Mesothelial cell of epicardium (in vitro differentiated cells): ENCODE data around the gene ACTR3C. TPM values are rescaled to one million over a fixed set of nuclear protein-coding genes. Genes with fewer than 3 reads are reported as not detected.

ENCODE experiments used
- DNase-seq, 2 experiments: peaks; one replicate each; pipeline ENCODE4 v3.0.0; 2021; ENCODE audit warnings: low spot score in 2 of 2; ENCODE audit not compliant: unreplicated experiment in 2 of 2
- H3K27ac Mint-ChIP-seq: 2 replicates; pipeline ENCODE4 v1.8.0; 2021; ENCODE audit warnings: mixed read lengths
- H3K27me3 Mint-ChIP-seq: 2 replicates; pipeline ENCODE4 v1.8.0; 2021; ENCODE audit warnings: low read depth, mixed read lengths
- H3K36me3 Mint-ChIP-seq: 2 replicates; pipeline ENCODE4 v1.8.0; 2021; ENCODE audit warnings: mixed read lengths
- H3K4me1 Mint-ChIP-seq: 2 replicates; pipeline ENCODE4 v1.8.0; 2021; ENCODE audit warnings: mixed read lengths
- H3K4me3 Mint-ChIP-seq: 2 replicates; pipeline ENCODE4 v1.8.0; 2021; ENCODE audit warnings: mild to moderate bottlenecking, moderate library complexity, mixed read lengths
- H3K9me3 Mint-ChIP-seq: 2 replicates; pipeline ENCODE4 v1.8.0; 2021; ENCODE audit warnings: mixed read lengths
- CTCF ChIP-seq: fragments of 200-600 bp; sonication (generic); IDR thresholded peaks from one replicate; pipeline ENCODE4 v1.5.0; 2021; ENCODE audit warnings: antibody characterized with exemption; ENCODE audit not compliant: unreplicated experiment
- total RNA-seq: library from RNA; stranded (reverse); gene quantifications from 3 replicates; pipeline ENCODE4 v1.2.1, GENCODE V29; 2021

ACTR3C gene
- total RNA-seq, 1 donor from 2014 or later = 0.40 TPM

- Mint-ChIP-seq H3K27me3 (no peaks in the 10 kb centered on the region), H3K4me3 (no peak overlapping the region), H3K27ac (no peak overlapping the region), H3K4me1 (peaks cover 9% of the 10 kb centered on the region), H3K36me3 (no peaks in the 10 kb centered on the region), H3K9me3 (no peaks in the 10 kb centered on the region)
- no peak for TF ChIP-seq CTCF
- no peak for DNase-seq
Measured at GRCh38 chr7:150333659-150334058, 10.3 kb upstream of the ACTR3C start.

GRCh38 chr7:150332852-150333635, 9.7 kb upstream of the ACTR3C start:
- Mint-ChIP-seq H3K4me1 (peaks cover 8% of the 10 kb centered on the region), H3K27me3 (no peaks in the 10 kb centered on the region), H3K9me3 (no peaks in the 10 kb centered on the region), H3K27ac (no peak overlapping the region), H3K36me3 (no peaks in the 10 kb centered on the region), H3K4me3 (no peak overlapping the region)
- no peak for TF ChIP-seq CTCF
- no peak for DNase-seq

- no peak overlapping the region for H3K27ac Mint-ChIP-seq
- no peak for DNase-seq
- H3K36me3 Mint-ChIP-seq = no peaks in the 10 kb centered on the region
- H3K9me3 Mint-ChIP-seq = no peaks in the 10 kb centered on the region
- no peak overlapping the region for H3K4me3 Mint-ChIP-seq
- no peaks in the 10 kb centered on the region for H3K27me3 Mint-ChIP-seq
- no peak for TF ChIP-seq CTCF
- peaks cover 4% of the 10 kb centered on the region for H3K4me1 Mint-ChIP-seq
Measured at GRCh38 chr7:150330211-150330885, 7.0 kb upstream of the ACTR3C start.

- no peak for TF ChIP-seq CTCF
- Mint-ChIP-seq H3K4me1 (no peaks in the 10 kb centered on the region), H3K4me3 (no peak overlapping the region), H3K27me3 (no peaks in the 10 kb centered on the region), H3K27ac (no peak overlapping the region), H3K9me3 (no peaks in the 10 kb centered on the region), H3K36me3 (no peaks in the 10 kb centered on the region)
- DNase-seq = no peak
Measured at GRCh38 chr7:150329331-150330120, 6.2 kb upstream of the ACTR3C start.

GRCh38 chr7:150327308-150327707, 4.0 kb upstream of the ACTR3C start:
- no peaks in the 10 kb centered on the region for H3K36me3 Mint-ChIP-seq

More at GRCh38 chr7:150327308-150327707, 4.0 kb upstream of the ACTR3C start:
- Mint-ChIP-seq H3K27ac (no peak overlapping the region), H3K4me1 (no peaks in the 10 kb centered on the region), H3K27me3 (no peaks in the 10 kb centered on the region), H3K9me3 (no peaks in the 10 kb centered on the region), H3K4me3 (no peak overlapping the region)
- no peak for DNase-seq
- no peak for TF ChIP-seq CTCF
